ENCODE measurements around the gene IL7R. TPM values are rescaled to one million over a fixed set of nuclear protein-coding genes. Genes with fewer than 3 reads are reported as not detected.

IL7R gene
- total RNA-seq, 4 donors from 2014 or later, result 13.4 to 45.8 (median 23.7) TPM

DNA sequence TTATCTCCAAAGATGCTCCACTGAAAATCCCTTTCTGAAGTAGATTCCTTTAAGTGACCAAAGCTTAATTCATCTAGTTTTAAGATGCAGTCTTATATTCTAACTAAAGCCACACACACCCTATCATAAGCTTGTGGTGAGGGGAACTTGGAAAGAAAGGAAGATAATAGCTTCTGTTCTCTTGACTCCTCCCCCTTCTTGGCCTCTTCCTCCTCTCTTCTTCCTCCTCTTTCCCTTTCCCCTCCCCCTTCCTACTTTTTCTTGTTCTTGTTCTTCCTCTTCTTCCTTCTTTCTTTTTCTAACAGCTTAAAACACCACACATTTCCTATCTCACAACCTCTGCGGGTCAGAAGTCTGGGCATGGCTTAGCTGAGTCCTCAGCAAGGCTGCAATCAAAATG lies 23.5 kb downstream of the IL7R start:
- DNase-seq (ENCODE audit: low spot score), result no peak
- no peak for ATAC-seq (ENCODE audit: low FRiP score)
- TF ChIP-seq, protein P1, sequence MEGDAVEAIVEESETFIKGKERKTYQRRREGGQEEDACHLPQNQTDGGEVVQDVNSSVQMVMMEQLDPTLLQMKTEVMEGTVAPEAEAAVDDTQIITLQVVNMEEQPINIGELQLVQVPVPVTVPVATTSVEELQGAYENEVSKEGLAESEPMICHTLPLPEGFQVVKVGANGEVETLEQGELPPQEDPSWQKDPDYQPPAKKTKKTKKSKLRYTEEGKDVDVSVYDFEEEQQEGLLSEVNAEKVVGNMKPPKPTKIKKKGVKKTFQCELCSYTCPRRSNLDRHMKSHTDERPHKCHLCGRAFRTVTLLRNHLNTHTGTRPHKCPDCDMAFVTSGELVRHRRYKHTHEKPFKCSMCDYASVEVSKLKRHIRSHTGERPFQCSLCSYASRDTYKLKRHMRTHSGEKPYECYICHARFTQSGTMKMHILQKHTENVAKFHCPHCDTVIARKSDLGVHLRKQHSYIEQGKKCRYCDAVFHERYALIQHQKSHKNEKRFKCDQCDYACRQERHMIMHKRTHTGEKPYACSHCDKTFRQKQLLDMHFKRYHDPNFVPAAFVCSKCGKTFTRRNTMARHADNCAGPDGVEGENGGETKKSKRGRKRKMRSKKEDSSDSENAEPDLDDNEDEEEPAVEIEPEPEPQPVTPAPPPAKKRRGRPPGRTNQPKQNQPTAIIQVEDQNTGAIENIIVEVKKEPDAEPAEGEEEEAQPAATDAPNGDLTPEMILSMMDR (IDR thresholded peaks at IDR 0.05), result no peak

DNA sequence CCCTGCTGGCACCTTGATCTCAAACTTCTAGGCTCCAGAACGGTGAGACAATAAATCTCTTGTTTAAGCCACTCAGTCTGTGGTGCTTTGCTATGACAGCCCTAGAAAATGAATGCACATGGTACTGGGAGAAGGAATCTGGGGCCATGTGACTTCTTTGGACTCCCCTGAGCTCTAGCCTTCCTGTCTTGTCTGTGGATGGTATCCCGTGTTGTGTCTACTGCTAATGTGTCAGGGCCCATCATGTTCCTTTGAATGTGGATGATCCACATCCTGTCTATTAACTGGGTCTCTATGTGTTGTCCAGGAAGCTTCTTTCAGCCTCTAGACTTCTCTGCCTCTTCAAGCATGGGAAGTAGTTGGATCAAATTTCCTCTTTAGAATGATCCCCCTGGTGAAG lies 25.1 kb downstream of the IL7R start:
- ATAC-seq (ENCODE audit: low FRiP score) (no peak), DNase-seq (ENCODE audit: low spot score) (no peak)
- TF ChIP-seq, protein P1 (IDR thresholded peaks at IDR 0.05), result no peak

DNA sequence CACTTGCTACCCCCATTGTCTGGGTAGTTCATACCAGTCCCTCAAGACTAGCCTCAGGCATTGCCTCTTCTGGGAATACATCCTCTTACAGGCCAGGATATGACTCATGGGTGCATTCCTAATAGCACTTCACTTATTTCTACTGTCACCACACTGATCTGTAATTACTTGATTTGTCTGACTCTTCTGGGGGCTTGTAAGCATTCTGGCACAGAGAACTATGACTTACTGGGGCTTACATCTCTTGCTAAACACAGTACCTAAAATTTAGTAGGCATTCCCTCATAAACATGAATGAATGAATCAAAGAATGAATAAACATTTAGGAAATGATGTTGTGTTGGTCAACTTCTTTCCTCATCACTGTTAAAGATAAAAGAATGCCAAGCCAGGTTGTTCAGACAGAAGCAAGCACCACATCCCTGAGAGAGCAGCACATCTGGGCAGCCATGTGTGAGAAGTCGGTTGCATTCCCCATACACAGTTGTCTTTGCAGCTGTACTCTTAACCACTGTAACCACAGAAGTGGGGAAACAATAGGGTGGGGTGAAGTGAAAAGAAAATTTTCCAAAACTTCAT lies 27.6 kb downstream of the IL7R start:
- TF ChIP-seq, protein P1 (IDR thresholded peaks at IDR 0.05), result no peak
- DNase-seq (ENCODE audit: low spot score) (no peak), ATAC-seq (ENCODE audit: low FRiP score) (peak; percentile 41)

DNA sequence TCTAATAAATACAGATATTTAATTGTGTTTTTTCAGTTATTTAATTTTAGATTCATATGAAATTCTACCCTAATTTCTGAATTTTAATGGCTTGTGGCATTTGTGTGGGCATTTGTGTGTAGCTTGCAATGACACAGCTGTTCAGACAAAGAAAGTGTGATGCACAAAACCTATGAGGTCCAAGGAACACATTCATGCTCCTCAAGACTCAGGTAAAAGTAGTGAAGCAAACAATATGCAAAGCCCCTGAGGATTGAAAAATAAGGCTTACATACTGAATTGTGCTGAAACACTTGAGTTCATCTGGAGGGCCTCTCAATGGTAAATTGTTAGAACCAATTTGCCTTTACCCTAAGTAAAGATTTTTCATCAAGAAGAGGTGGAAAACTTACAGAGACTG lies 28.1 kb downstream of the IL7R start:
- no peak for DNase-seq (ENCODE audit: low spot score)
- TF ChIP-seq, protein P1 (IDR thresholded peaks at IDR 0.05), result no peak
- ATAC-seq (ENCODE audit: low FRiP score), result no peak

DNA sequence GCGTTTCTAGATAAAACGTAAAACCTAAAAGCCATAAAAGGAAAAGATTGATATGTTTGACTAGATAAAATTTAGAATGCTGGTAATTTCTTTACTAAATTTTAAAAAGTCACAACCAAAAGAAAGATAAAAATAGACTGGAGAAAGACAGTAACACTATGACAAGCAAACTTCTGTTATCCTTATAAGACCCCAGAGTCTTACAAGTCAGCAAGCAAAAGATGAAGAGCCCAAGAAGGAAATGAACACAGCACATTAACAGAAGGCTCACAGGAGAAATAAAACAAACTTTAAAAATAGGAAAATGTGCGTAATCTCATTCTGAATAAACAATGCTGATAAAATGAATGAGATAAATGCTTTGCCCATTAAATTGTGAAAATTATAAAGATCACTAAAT lies 29.7 kb downstream of the IL7R start:
- DNase-seq (ENCODE audit: low spot score) (no peak), ATAC-seq (ENCODE audit: low FRiP score) (no peak)
- TF ChIP-seq, protein P1 (IDR thresholded peaks at IDR 0.05), result no peak

DNA sequence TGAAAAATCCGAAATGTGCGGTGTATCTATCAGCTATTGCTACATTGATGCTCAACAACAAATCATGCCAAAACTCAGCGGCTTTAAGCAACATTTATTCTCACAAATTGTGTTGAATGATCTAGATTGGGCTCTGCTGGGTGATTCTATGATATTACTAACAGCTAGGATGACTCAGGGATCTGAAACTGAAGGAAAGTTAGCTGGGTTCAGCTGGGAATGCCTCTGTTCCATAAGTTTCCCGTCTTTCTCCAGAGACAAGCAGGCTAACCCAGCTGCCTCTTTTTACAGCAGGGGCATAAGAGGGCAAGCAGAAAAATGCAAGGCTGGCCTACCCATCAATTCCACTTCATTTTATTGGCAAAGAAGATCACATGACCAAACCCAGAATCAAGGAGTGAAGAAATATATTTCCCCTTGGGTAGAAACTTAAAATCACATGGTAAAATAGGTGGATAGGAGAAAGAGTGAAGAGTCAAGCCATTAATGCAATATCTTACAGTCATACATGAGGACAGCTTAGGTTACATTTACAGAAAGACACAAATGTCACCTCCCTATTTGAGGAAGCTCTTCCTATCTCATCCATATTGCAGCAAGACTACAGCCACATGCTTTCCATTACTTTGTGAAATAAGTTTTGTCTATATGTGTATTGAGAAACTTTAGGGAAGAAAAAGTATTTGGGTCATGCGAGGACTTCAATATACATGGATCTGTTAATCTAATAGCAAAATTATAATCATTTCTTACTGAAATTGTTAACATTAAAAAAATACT lies 30.8 kb downstream of the IL7R start:
- DNase-seq (ENCODE audit: low spot score), result no peak
- TF ChIP-seq, protein P1 (IDR thresholded peaks at IDR 0.05), result no peak
- ATAC-seq (ENCODE audit: low FRiP score), result no peak

Data from omental fat pad (tissue), 4 donors.